K562 (cell line): Measurements from ENCODE around the gene KIF17. TPM values are rescaled to one million over a fixed set of nuclear protein-coding genes. Genes with fewer than 3 reads are reported as not detected.

Experiments used
- ADNP ChIP-seq: fragments of 200-800 bp; sonication (Bioruptor generic); IDR thresholded peaks from 2 replicates; pipeline ENCODE4 v1.6.1; 2016; ENCODE audit warnings: missing genetic modification characterization, missing compliant biosample characterization
- BCOR ChIP-seq: fragments of 450-650 bp; IDR thresholded peaks from 2 replicates; pipeline ENCODE4 v1.6.1; 2016
- FOXJ3 ChIP-seq: sonication (generic); formaldehyde crosslinking; IDR thresholded peaks from 2 replicates; pipeline ENCODE4 v1.4.0; 2020; ENCODE audit warnings: mild to moderate bottlenecking, missing genetic modification reagents
- GTF2F1 ChIP-seq: IDR thresholded peaks from 2 replicates; pipeline ENCODE4 v1.6.1; 2011; ENCODE audit warnings: low read depth, low read length, improper control_type of control experiment
- HDAC6 ChIP-seq: IDR thresholded peaks from 2 replicates; pipeline ENCODE4 v1.6.1; 2012; ENCODE audit warnings: low read depth, mild to moderate bottlenecking, control low read depth, inconsistent platforms, low read length, moderate library complexity
- HMG20A ChIP-seq: fragments of 450-650 bp; formaldehyde crosslinking; conservative IDR thresholded peaks from 2 replicates; pipeline ENCODE4 v1.4.0; 2020; ENCODE audit warnings: mild to moderate bottlenecking, mixed read lengths
- IFI16 ChIP-seq: fragments of 250-450 bp; sonication (Bioruptor Pico); IDR thresholded peaks from 2 replicates; pipeline ENCODE4 v2.1.2; 2022; ENCODE audit warnings: mild to moderate bottlenecking, inconsistent platforms
- LCOR ChIP-seq: sonication (generic); formaldehyde crosslinking; IDR thresholded peaks from 2 replicates; pipeline ENCODE4 v1.8.0; 2022; ENCODE audit warnings: mild to moderate bottlenecking, missing genetic modification reagents
- MCM3 ChIP-seq: fragments of 450-650 bp; IDR thresholded peaks from 2 replicates; pipeline ENCODE4 v1.6.1; 2016
- MECOM ChIP-seq: fragments of 250-450 bp; sonication (Bioruptor Pico); IDR thresholded peaks from 2 replicates; pipeline ENCODE4 v1.8.0; 2022; ENCODE audit warnings: inconsistent platforms
- MXI1 ChIP-seq: IDR thresholded peaks from 2 replicates; pipeline ENCODE4 v1.6.1; 2011; ENCODE audit warnings: low read depth, mild to moderate bottlenecking, improper control_type of control experiment, low read length
- NCOA4 ChIP-seq: fragments of 450-650 bp; IDR thresholded peaks from 2 replicates; pipeline ENCODE4 v1.6.1; 2018; ENCODE audit warnings: mild to moderate bottlenecking; ENCODE audit not compliant: partially characterized antibody
- NR2C1 ChIP-seq, 2 experiments: fragments of 450-650 bp; IDR thresholded peaks; 2 replicates each; pipeline ENCODE4 v1.6.1; 2017; ENCODE audit warnings: mild to moderate bottlenecking in 2 of 2, antibody characterized with exemption in 1 of 2, inconsistent platforms in 1 of 2, missing compliant biosample characterization in 1 of 2, missing genetic modification characterization in 1 of 2
- NR2C2 ChIP-seq, 2 experiments: fragments of 200-800 bp in 1 of 2; sonication (Bioruptor generic) in 1 of 2; sonication (generic) in 1 of 2; formaldehyde crosslinking in 1 of 2; IDR thresholded peaks; 2 replicates each; pipeline versions ENCODE4 v1.6.1 to v1.8.0; 2016 to 2022; ENCODE audit warnings: mild to moderate bottlenecking in 1 of 2, missing compliant biosample characterization in 1 of 2, missing genetic modification characterization in 1 of 2, missing genetic modification reagents in 1 of 2
- PHB ChIP-seq: fragments of 250-450 bp; sonication (Bioruptor Pico); IDR thresholded peaks from 2 replicates; pipeline ENCODE4 v1.5.0; 2021
- PTBP1 ChIP-seq: fragments of 200-400 bp; formaldehyde crosslinking; IDR thresholded peaks from 2 replicates; pipeline ENCODE4 v1.6.1; 2017; ENCODE audit warnings: low read depth, low read length
- RAD51 ChIP-seq: fragments of 450-650 bp; IDR thresholded peaks from 2 replicates; pipeline ENCODE4 v1.7.1; 2016; ENCODE audit warnings: low read depth, mild to moderate bottlenecking, borderline replicate concordance
- RBM15 ChIP-seq: fragments of 200-400 bp; formaldehyde crosslinking; IDR thresholded peaks from 2 replicates; pipeline ENCODE4 v1.6.1; 2018; ENCODE audit warnings: mild to moderate bottlenecking, low read length, moderate library complexity; ENCODE audit not compliant: insufficient read depth
- SMARCE1 ChIP-seq: fragments of 450-650 bp; IDR thresholded peaks from 2 replicates; pipeline ENCODE4 v1.7.1; 2016; ENCODE audit warnings: mild to moderate bottlenecking
- XRCC4 ChIP-seq: IDR thresholded peaks from one replicate; pipeline ENCODE4 v1.6.1; 2011; ENCODE audit not compliant: insufficient read depth, insufficient read length; ENCODE audit errors: extremely low read depth
- ZNF146 ChIP-seq: IDR thresholded peaks from one replicate; pipeline ENCODE4 v1.6.1; 2018; ENCODE audit warnings: missing compliant biosample characterization; ENCODE audit not compliant: unreplicated experiment
- ZNF197 ChIP-seq: fragments of 200-800 bp; sonication (Bioruptor generic); IDR thresholded peaks from 2 replicates; pipeline ENCODE4 v1.6.1; 2016; ENCODE audit warnings: low read depth, missing genetic modification characterization, missing compliant biosample characterization
- ZNF444 ChIP-seq: fragments of 250-450 bp; sonication (Bioruptor Pico); IDR thresholded peaks from 2 replicates; pipeline ENCODE4 v1.4.0; 2020; ENCODE audit warnings: mild to moderate bottlenecking, moderate library complexity
- polyA plus RNA-seq, 8 experiments: library from polyadenylated mRNA; depleted of rRNA in 4 of 8; stranded (reverse) in 5 of 8; unstranded in 3 of 8; fragments of >200 nt; fragmentation: Nextera tagmentation in 2 of 8; fragmentation: Illumina TruSeq in 1 of 8; extraction: Ambion mirVana in 2 of 8; extraction: Trizol in 1 of 8; gene quantifications; 2 replicates each; pipeline versions ENCODE4 v1.2.1 to v1.2.3, GENCODE V29; 2011 to 2014; ENCODE audit warnings: inconsistent platforms in 1 of 8, missing spikeins in 1 of 8
- total RNA-seq, 7 experiments: library from RNA; depleted of rRNA in 6 of 7; stranded (reverse); fragments of >200 nt in 6 of 7; fragmentation: Illumina TruSeq in 2 of 7; extraction: Trizol in 2 of 7; gene quantifications; 2 replicates each; pipeline versions ENCODE4 v1.2.1 to v1.2.3, GENCODE V29; 2011 to 2021; ENCODE audit warnings: low replicate concordance in 1 of 7
- TF ChIP-seq, protein P1 (sequence below), 2 experiments: fragments of 200-800 bp in 1 of 2; sonication (Bioruptor generic) in 1 of 2; sonication (generic) in 1 of 2; formaldehyde crosslinking in 1 of 2; IDR thresholded peaks in 1 of 2; conservative IDR thresholded peaks in 1 of 2; 2 replicates each; pipeline versions ENCODE4 v1.5.0 to v1.6.1; 2016 to 2020; ENCODE audit warnings: missing compliant biosample characterization in 1 of 2, missing genetic modification characterization in 1 of 2, missing genetic modification reagents in 1 of 2
- TF ChIP-seq, protein P2 (sequence below): fragments of 450-650 bp; formaldehyde crosslinking; IDR thresholded peaks from 2 replicates; pipeline ENCODE4 v1.4.0; 2020; ENCODE audit warnings: mild to moderate bottlenecking, mixed read lengths
- TF ChIP-seq, protein P3 (sequence below): IDR thresholded peaks from 2 replicates; pipeline ENCODE4 v1.6.1; 2011; ENCODE audit not compliant: insufficient read length; ENCODE audit errors: extremely low read depth

Gene KIF17
- total and polyA plus RNA-seq, 9 of the 15 experiments (the other 6 are each of a cell fraction or from before 2014, with no cell fraction given) = 0.04 to 0.47 (median 0.18) TPM; not detected in 5

DNA sequence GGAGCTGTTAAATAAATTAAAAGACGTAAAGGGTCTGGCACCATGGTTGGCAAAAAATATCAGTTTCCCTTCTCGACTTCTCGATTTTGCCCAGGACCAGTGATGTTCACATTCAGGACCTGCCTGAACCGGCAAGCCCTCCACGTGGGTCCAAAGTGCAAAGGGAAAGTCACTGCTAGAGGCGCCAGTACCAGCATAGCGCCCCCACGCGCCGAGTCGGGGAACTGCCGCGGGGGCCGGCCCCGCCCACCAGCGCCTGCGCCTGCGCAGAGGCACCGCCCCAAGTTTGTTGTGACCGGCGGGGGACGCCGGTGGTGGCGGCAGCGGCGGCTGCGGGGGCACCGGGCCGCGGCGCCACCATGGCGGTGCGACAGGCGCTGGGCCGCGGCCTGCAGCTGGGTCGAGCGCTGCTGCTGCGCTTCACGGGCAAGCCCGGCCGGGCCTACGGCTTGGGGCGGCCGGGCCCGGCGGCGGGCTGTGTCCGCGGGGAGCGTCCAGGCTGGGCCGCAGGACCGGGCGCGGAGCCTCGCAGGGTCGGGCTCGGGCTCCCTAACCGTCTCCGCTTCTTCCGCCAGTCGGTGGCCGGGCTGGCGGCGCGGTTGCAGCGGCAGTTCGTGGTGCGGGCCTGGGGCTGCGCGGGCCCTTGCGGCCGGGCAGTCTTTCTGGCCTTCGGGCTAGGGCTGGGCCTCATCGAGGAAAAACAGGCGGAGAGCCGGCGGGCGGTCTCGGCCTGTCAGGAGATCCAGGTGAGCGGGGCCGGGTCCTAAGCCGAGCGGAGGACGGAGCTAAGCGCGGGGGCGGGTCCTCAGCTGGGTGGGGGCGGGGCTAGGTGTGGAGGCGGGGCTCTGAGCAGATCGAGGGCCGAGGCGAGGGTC lies 84.4 kb downstream of the KIF17 start, which contains the start of gene PINK1 (continued):
- TF ChIP-seq ZNF444 (CRISPR knock-in tag) (no peak), HDAC6 (no peak), NR2C2 (CRISPR knock-in tag; IDR thresholded peaks at IDR 0.05) (no peak), NR2C2 (tag; IDR thresholded peaks at IDR 0.05) (peak; percentile 86), SMARCE1 (no peak), NCOA4 (no peak), ZNF146 (CRISPR knock-in tag) (no peak), PHB (CRISPR knock-in tag) (no peak), XRCC4 (no peak), BCOR (0 out of 2 replicates have a peak, but pooled peaks have one; percentile 31), FOXJ3 (CRISPR knock-in tag) (no peak), MECOM (CRISPR knock-in tag) (no peak), MXI1 (peak; percentile 53; the same call in 1 of the 2 replicates), RAD51 (no peak), ZNF197 (CRISPR knock-in tag) (no peak), IFI16 (CRISPR knock-in tag) (no peak), ADNP (tag) (no peak), RBM15 (no peak), GTF2F1 (peak; percentile 45; the same call in 1 of the 2 replicates), NR2C1 (IDR thresholded peaks at IDR 0.05) (peak; percentile 34; the same call in 1 of the 2 replicates), NR2C1 (tag; IDR thresholded peaks at IDR 0.05) (0 out of 2 replicates have a peak, but pooled peaks have one; percentile 31), HMG20A (CRISPR knock-in tag) (no peak), LCOR (CRISPR knock-in tag) (no peak), PTBP1 (no peak), MCM3 (no peak)
- TF ChIP-seq, protein P1, sequence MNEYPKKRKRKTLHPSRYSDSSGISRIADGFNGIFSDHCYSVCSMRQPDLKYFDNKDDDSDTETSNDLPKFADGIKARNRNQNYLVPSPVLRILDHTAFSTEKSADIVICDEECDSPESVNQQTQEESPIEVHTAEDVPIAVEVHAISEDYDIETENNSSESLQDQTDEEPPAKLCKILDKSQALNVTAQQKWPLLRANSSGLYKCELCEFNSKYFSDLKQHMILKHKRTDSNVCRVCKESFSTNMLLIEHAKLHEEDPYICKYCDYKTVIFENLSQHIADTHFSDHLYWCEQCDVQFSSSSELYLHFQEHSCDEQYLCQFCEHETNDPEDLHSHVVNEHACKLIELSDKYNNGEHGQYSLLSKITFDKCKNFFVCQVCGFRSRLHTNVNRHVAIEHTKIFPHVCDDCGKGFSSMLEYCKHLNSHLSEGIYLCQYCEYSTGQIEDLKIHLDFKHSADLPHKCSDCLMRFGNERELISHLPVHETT (CRISPR knock-in tag; conservative IDR thresholded peaks at IDR 0.05 in 1 of 2, IDR thresholded peaks at IDR 0.05 in 1 of 2) = peak; percentile 51 to 80; a peak in 2 of 4 replicates
- TF ChIP-seq, protein P2, sequence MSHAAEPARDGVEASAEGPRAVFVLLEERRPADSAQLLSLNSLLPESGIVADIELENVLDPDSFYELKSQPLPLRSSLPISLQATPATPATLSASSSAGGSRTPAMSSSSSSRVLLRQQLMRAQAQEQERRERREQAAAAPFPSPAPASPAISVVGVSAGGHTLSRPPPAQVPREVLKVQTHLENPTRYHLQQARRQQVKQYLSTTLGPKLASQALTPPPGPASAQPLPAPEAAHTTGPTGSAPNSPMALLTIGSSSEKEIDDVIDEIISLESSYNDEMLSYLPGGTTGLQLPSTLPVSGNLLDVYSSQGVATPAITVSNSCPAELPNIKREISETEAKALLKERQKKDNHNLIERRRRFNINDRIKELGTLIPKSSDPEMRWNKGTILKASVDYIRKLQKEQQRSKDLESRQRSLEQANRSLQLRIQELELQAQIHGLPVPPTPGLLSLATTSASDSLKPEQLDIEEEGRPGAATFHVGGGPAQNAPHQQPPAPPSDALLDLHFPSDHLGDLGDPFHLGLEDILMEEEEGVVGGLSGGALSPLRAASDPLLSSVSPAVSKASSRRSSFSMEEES (CRISPR knock-in tag) = no peak
- TF ChIP-seq, protein P3, sequence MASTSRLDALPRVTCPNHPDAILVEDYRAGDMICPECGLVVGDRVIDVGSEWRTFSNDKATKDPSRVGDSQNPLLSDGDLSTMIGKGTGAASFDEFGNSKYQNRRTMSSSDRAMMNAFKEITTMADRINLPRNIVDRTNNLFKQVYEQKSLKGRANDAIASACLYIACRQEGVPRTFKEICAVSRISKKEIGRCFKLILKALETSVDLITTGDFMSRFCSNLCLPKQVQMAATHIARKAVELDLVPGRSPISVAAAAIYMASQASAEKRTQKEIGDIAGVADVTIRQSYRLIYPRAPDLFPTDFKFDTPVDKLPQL = no peak
